Activated CD4-positive, alpha-beta T cell treated with anti-CD3 and anti-CD28 coated beads, Interleukin-2, amount 10 ng/mL, durations not matched to agents 24 days and 14 days (primary cell): Measurements from ENCODE around the gene CENPE. TPM values are rescaled to one million over a fixed set of nuclear protein-coding genes. Genes with fewer than 3 reads are reported as not detected.

Experiments used
- DNase-seq: peaks from one replicate; pipeline ENCODE4 v3.0.0; 2022
- H3K27ac Mint-ChIP-seq: one replicate; pipeline ENCODE4 v1.8.0; 2022; ENCODE audit warnings: mild to moderate bottlenecking, mixed read lengths
- H3K27me3 Mint-ChIP-seq: one replicate; pipeline ENCODE4 v1.8.0; 2022; ENCODE audit warnings: mixed read lengths
- H3K36me3 Mint-ChIP-seq: one replicate; pipeline ENCODE4 v1.8.0; 2022; ENCODE audit warnings: low read depth, mild to moderate bottlenecking, mixed read lengths
- H3K4me1 Mint-ChIP-seq: one replicate; pipeline ENCODE4 v1.8.0; 2021; ENCODE audit warnings: mixed read lengths
- H3K4me3 Mint-ChIP-seq: one replicate; pipeline ENCODE4 v1.8.0; 2022; ENCODE audit warnings: mild to moderate bottlenecking, moderate library complexity, mixed read lengths
- H3K9me3 Mint-ChIP-seq: one replicate; pipeline ENCODE4 v1.8.0; 2021; ENCODE audit warnings: mixed read lengths
- intact Hi-C: fragments of 100-400 bp; cut with micrococcal nuclease; formaldehyde crosslinking; loops from one replicate; pipeline ENCODE4 v1.15.1; 2023
- total RNA-seq: library from RNA; stranded (reverse); gene quantifications from 2 replicates; pipeline ENCODE4 v1.2.3, GENCODE V29; 2022

The CENPE gene
- total RNA-seq, 1 donor from 2014 or later, result 24.6 TPM

- peaks cover 5% of the 10 kb centered on the region for H3K4me1 Mint-ChIP-seq
- H3K36me3 Mint-ChIP-seq, result peaks cover 21% of the 10 kb centered on the region
- no peak overlapping the region for H3K27ac Mint-ChIP-seq
- no peak overlapping the region for H3K4me3 Mint-ChIP-seq
- no peak for DNase-seq
- intact Hi-C loops, result no loop called here
- H3K9me3 Mint-ChIP-seq, result no peaks in the 10 kb centered on the region
- no peaks in the 10 kb centered on the region for H3K27me3 Mint-ChIP-seq
Measured at GRCh38 chr4:103085555-103086196, 112.5 kb downstream of the CENPE start.

- H3K36me3 Mint-ChIP-seq, result peaks cover 17% of the 10 kb centered on the region
- H3K4me1 Mint-ChIP-seq, result peaks cover 23% of the 10 kb centered on the region
- H3K27me3 Mint-ChIP-seq, result no peaks in the 10 kb centered on the region
- intact Hi-C loops, result no loop called here
- no peaks in the 10 kb centered on the region for H3K9me3 Mint-ChIP-seq
- no peak overlapping the region for H3K27ac Mint-ChIP-seq
- DNase-seq, result no peak
- no peak overlapping the region for H3K4me3 Mint-ChIP-seq
Measured at GRCh38 chr4:103079621-103080020, 118.5 kb downstream of the CENPE start.

GRCh38 chr4:103076747-103077347 is 121.3 kb downstream of the CENPE start, which contains the start of gene SLC9B2:
Gene SLC9B2 (minus strand): TSS chr4:103076761. CDS start chr4:103067550, 9,211 bp downstream.
- Mint-ChIP-seq H3K4me3 (peak within 1 kb of the TSS; percentile 88), H3K27ac (peak within 1 kb of the TSS; percentile 96), H3K36me3 (peaks cover 34% of the 10 kb centered on the region), H3K4me1 (peaks cover 37% of the 10 kb centered on the region), H3K9me3 (no peaks in the 10 kb centered on the region), H3K27me3 (no peaks in the 10 kb centered on the region)
- intact Hi-C loops, result loop anchor here (1.0 to 2.0 kb wide), 6 partner anchors 15 to 732 kb away; partner anchors contain the start of genes BDH2, SLC39A8 and SLC9B1
- DNase-seq, result no peak

- Mint-ChIP-seq H3K9me3 (no peaks in the 10 kb centered on the region), H3K27ac (peak overlapping the region; percentile 96), H3K27me3 (no peaks in the 10 kb centered on the region), H3K4me3 (peak overlapping the region; percentile 88), H3K36me3 (peaks cover 32% of the 10 kb centered on the region), H3K4me1 (peaks cover 37% of the 10 kb centered on the region)
- DNase-seq, result peak; percentile 90
- intact Hi-C loops, result loop anchor here (1.0 to 2.0 kb wide), 5 partner anchors 23 to 731 kb away; partner anchors contain the start of genes BDH2, SLC39A8 and SLC9B1
Measured at GRCh38 chr4:103075894-103076746, 122.0 kb downstream of the CENPE start.

- no peaks in the 10 kb centered on the region for H3K9me3 Mint-ChIP-seq
- H3K4me1 Mint-ChIP-seq, result peaks cover 40% of the 10 kb centered on the region
- H3K27ac Mint-ChIP-seq, result peak overlapping the region; percentile 96
- intact Hi-C loops, result no loop called here
- H3K36me3 Mint-ChIP-seq, result peaks cover 32% of the 10 kb centered on the region
- H3K4me3 Mint-ChIP-seq, result peak overlapping the region; percentile 88
- DNase-seq, result no peak
- no peaks in the 10 kb centered on the region for H3K27me3 Mint-ChIP-seq
Measured at GRCh38 chr4:103075435-103075893, 122.7 kb downstream of the CENPE start.

DNA sequence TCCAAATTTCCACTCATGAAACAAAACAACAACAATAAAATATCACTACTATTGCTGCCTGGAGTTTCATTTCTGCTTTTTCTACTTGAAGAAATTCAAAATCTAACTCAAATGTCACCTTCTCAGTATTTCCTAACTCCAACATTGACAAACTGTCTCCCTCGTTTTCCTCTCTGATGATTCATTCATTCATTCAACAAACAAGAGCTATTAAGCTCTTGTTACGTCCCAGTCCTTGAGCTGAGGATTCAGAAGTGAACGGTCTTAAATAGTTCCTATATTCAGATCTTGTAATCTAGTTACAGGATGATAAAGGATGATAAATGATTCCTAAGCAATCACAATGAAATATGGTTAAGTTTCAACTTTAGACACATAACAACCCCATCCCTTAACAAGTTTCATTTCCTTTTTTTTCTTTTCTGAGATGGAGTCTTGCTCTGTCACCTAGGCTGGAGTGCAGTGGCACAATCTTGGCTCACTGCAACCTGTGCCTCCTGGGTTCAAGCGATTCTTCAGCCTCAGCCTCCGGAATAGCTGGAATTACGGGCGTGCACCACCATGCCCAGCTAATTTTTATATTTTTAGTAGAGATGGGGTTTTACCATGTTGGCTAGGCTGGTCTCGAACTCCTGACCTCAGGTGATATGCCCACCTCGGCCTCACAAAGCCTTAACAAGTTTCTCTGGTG is 123.3 kb downstream of the CENPE start:
- H3K27me3 Mint-ChIP-seq, result no peaks in the 10 kb centered on the region
- no peaks in the 10 kb centered on the region for H3K9me3 Mint-ChIP-seq
- intact Hi-C loops, result no loop called here
- peak overlapping the region; percentile 88 for H3K4me3 Mint-ChIP-seq
- peak overlapping the region; percentile 96 for H3K27ac Mint-ChIP-seq
- peaks cover 40% of the 10 kb centered on the region for H3K4me1 Mint-ChIP-seq
- no peak for DNase-seq
- H3K36me3 Mint-ChIP-seq, result peaks cover 32% of the 10 kb centered on the region

- peaks cover 43% of the 10 kb centered on the region for H3K4me1 Mint-ChIP-seq
- no peak for DNase-seq
- H3K36me3 Mint-ChIP-seq, result peaks cover 28% of the 10 kb centered on the region
- H3K27me3 Mint-ChIP-seq, result no peaks in the 10 kb centered on the region
- intact Hi-C loops, result no loop called here
- peak overlapping the region; percentile 88 for H3K4me3 Mint-ChIP-seq
- no peak overlapping the region for H3K27ac Mint-ChIP-seq
- no peaks in the 10 kb centered on the region for H3K9me3 Mint-ChIP-seq
Measured at GRCh38 chr4:103073792-103074438, 124.2 kb downstream of the CENPE start.

- no peak for DNase-seq
- intact Hi-C loops, result no loop called here
- Mint-ChIP-seq H3K4me1 (peaks cover 26% of the 10 kb centered on the region), H3K27ac (no peak overlapping the region), H3K36me3 (peaks cover 50% of the 10 kb centered on the region), H3K4me3 (no peak overlapping the region), H3K9me3 (no peaks in the 10 kb centered on the region), H3K27me3 (no peaks in the 10 kb centered on the region)
Measured at GRCh38 chr4:103067841-103068547, 130.1 kb downstream of the CENPE start.

DNA sequence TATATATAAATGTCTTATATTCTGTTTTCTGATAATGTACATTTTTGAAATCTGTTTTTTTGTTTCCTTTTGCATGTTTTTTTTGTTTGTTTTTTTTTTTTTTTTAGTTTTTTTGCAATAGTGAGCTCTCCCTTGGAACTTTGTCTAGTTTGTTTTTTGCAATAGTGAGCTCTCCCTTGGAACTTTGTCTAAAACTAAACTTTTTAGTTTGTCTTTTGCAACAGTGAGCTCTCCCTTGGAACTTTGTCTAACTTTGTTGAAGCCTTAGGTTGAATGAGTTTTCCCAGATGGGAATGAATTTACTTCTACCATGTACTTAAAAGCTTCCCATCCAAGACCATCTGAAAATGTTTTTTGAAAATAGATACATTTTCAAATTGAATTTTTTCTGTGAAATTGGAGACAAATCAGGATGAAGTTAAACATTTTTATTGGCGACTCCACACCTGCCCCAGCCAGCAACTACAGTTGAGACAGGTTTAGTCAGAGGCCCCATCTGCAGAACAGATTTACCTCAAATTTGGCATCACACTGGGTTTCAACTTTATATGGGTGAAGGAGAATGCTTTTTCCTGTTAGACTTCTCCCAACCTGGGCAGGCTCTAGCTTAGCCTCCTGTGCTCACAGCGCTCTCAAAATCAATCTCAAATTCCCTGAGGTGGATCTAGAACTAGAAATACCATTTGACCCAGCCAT is 137.5 kb downstream of the CENPE start:
- no peak for DNase-seq
- Mint-ChIP-seq H3K36me3 (peaks cover 50% of the 10 kb centered on the region), H3K27ac (no peak overlapping the region), H3K9me3 (peaks cover 3% of the 10 kb centered on the region), H3K4me1 (peaks cover 4% of the 10 kb centered on the region), H3K27me3 (no peaks in the 10 kb centered on the region), H3K4me3 (no peak overlapping the region)
- intact Hi-C loops, result no loop called here

Other genes starting within 250 kb of the CENPE start
- 0.23 and 0.47 TPM in 2 replicates for gene SLC9B1, start 178.6 kb downstream of the CENPE start, total RNA-seq
- 37.6 and 39.7 TPM in 2 replicates for gene SLC9B2, start 121.6 kb downstream of the CENPE start, total RNA-seq
- 11.0 and 13.2 TPM in 2 replicates for gene BDH2, start 98.5 kb downstream of the CENPE start, total RNA-seq